Hepatocyte (in vitro differentiated cells): ENCODE results near the gene LECT2. TPM values are rescaled to one million over a fixed set of nuclear protein-coding genes. Genes with fewer than 3 reads are reported as not detected.

Experiments used
- DNase-seq: peaks from one replicate; pipeline ENCODE4 v3.0.0-alpha.2; 2016; ENCODE audit warnings: low spot score
- H2AFZ ChIP-seq: fragments of 200-600 bp; sonication (generic); 2 replicates; pipeline ENCODE4 v1.6.0; 2016; ENCODE audit warnings: antibody characterized with exemption, mild to moderate bottlenecking
- H3K27ac ChIP-seq: fragments of 200-600 bp; sonication (generic); 2 replicates; pipeline ENCODE4 v1.5.1; 2016; ENCODE audit warnings: mild to moderate bottlenecking
- H3K27me3 ChIP-seq: fragments of 200-600 bp; sonication (generic); 2 replicates; pipeline ENCODE4 v1.6.1; 2016
- H3K36me3 ChIP-seq: fragments of 200-600 bp; sonication (generic); replicated peaks from 2 replicates; pipeline ENCODE4 v1.5.1; 2016; ENCODE audit warnings: low read depth; ENCODE audit not compliant: insufficient read depth
- H3K4me1 ChIP-seq: fragments of 200-600 bp; sonication (generic); 2 replicates; pipeline ENCODE4 v1.5.1; 2016; ENCODE audit warnings: mild to moderate bottlenecking, moderate library complexity; ENCODE audit not compliant: insufficient read depth
- H3K4me2 ChIP-seq: fragments of 200-600 bp; sonication (generic); 2 replicates; pipeline ENCODE4 v1.6.0; 2016
- H3K4me3 ChIP-seq: fragments of 200-600 bp; sonication (generic); 2 replicates; pipeline ENCODE4 v1.5.1; 2016; ENCODE audit warnings: mild to moderate bottlenecking
- H3K79me2 ChIP-seq: fragments of 200-600 bp; sonication (generic); 2 replicates; pipeline ENCODE4 v1.6.0; 2017; ENCODE audit warnings: mild to moderate bottlenecking
- H3K9me2 ChIP-seq: fragments of 200-600 bp; sonication (generic); replicated peaks from 2 replicates; pipeline ENCODE4 v1.6.0; 2017; ENCODE audit warnings: mild to moderate bottlenecking; ENCODE audit not compliant: insufficient read depth
- H3K9me3 ChIP-seq: fragments of 200-600 bp; sonication (generic); 2 replicates; pipeline ENCODE4 v1.5.1; 2016; ENCODE audit warnings: low read depth, mild to moderate bottlenecking
- H4K20me1 ChIP-seq: fragments of 200-600 bp; sonication (generic); 2 replicates; pipeline ENCODE4 v1.6.0; 2016; ENCODE audit warnings: mild to moderate bottlenecking; ENCODE audit not compliant: insufficient read depth, poor library complexity, severe bottlenecking
- EZH2 ChIP-seq: fragments of 200-600 bp; sonication (generic); IDR thresholded peaks from 2 replicates; pipeline ENCODE4 v1.6.1; 2016; ENCODE audit warnings: antibody characterized with exemption, mild to moderate bottlenecking, borderline replicate concordance
- EZH2phosphoT487 ChIP-seq: fragments of 200-600 bp; sonication (generic); IDR thresholded peaks from one replicate; pipeline ENCODE4 v1.6.1; 2018; ENCODE audit warnings: antibody characterized with exemption, mild to moderate bottlenecking, low read depth, moderate library complexity; ENCODE audit not compliant: unreplicated experiment, severe bottlenecking
- WGBS: methylation state at CpG from one replicate; pipeline ENCODE4 v1.1.6; 2016; ENCODE audit warnings: low lambda C conversion rate; ENCODE audit errors: missing lambda C conversion rate; 5-methylcytosine and 5-hydroxymethylcytosine counted together
- polyA plus RNA-seq: library from polyadenylated mRNA; unstranded; fragments of >200 nt; fragmentation: Nextera tagmentation; extraction: Ambion mirVana; gene quantifications from 2 replicates; pipeline ENCODE4 v1.2.1, GENCODE V29; 2016
- total RNA-seq: library from RNA; depleted of rRNA; stranded (reverse); fragments of >200 nt; gene quantifications from 2 replicates; pipeline ENCODE4 v1.2.3, GENCODE V29; 2014
- TF ChIP-seq, protein P1 (sequence below): fragments of 200-600 bp; sonication (generic); IDR thresholded peaks from 2 replicates; pipeline ENCODE4 v1.5.1; 2016; ENCODE audit warnings: antibody characterized with exemption, mild to moderate bottlenecking; ENCODE audit not compliant: poor library complexity

The LECT2 gene
- total and polyA plus RNA-seq, 2 experiments from 2014 or later = 12.3 to 29.6 TPM

DNA sequence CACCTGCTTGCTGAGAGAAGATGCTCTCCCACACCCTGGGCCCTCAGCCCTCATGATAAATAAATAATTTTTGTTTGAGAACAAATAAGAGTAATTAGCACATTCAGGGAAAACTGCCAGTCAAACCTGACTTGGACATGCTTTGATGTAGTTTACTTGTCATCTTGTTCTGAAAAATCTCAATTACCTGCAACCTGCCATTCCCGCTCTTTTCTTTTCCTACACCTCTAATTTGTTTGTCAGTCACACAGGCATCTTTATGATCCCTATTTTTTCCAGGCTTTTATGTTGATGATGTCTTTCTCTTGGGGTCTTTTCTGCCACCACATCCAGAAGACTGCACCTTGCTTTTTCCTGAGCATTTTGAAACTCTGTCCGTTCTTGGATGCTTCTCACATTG lies 45.4 kb upstream of the LECT2 start:
- no peak overlapping the region for H3K4me3 ChIP-seq
- TF ChIP-seq, protein P1, sequence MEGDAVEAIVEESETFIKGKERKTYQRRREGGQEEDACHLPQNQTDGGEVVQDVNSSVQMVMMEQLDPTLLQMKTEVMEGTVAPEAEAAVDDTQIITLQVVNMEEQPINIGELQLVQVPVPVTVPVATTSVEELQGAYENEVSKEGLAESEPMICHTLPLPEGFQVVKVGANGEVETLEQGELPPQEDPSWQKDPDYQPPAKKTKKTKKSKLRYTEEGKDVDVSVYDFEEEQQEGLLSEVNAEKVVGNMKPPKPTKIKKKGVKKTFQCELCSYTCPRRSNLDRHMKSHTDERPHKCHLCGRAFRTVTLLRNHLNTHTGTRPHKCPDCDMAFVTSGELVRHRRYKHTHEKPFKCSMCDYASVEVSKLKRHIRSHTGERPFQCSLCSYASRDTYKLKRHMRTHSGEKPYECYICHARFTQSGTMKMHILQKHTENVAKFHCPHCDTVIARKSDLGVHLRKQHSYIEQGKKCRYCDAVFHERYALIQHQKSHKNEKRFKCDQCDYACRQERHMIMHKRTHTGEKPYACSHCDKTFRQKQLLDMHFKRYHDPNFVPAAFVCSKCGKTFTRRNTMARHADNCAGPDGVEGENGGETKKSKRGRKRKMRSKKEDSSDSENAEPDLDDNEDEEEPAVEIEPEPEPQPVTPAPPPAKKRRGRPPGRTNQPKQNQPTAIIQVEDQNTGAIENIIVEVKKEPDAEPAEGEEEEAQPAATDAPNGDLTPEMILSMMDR = no peak
- TF ChIP-seq EZH2phosphoT487 (no peak), EZH2 (no peak)
- WGBS = 98% methylated on average over 2 of the region's 2 CpGs
- no peaks in the 10 kb centered on the region for H4K20me1 ChIP-seq
- no peak overlapping the region for H3K4me2 ChIP-seq
- no peaks in the 10 kb centered on the region for H3K79me2 ChIP-seq
- no peak for DNase-seq
- no peak overlapping the region for H2AFZ ChIP-seq
- H3K27ac ChIP-seq = no peak overlapping the region
- H3K9me2 ChIP-seq = no peaks in the 10 kb centered on the region
- no peaks in the 10 kb centered on the region for H3K9me3 ChIP-seq
- H3K27me3 ChIP-seq = no peaks in the 10 kb centered on the region
- peaks cover 13% of the 10 kb centered on the region for H3K4me1 ChIP-seq
- H3K36me3 ChIP-seq = no peaks in the 10 kb centered on the region

DNA sequence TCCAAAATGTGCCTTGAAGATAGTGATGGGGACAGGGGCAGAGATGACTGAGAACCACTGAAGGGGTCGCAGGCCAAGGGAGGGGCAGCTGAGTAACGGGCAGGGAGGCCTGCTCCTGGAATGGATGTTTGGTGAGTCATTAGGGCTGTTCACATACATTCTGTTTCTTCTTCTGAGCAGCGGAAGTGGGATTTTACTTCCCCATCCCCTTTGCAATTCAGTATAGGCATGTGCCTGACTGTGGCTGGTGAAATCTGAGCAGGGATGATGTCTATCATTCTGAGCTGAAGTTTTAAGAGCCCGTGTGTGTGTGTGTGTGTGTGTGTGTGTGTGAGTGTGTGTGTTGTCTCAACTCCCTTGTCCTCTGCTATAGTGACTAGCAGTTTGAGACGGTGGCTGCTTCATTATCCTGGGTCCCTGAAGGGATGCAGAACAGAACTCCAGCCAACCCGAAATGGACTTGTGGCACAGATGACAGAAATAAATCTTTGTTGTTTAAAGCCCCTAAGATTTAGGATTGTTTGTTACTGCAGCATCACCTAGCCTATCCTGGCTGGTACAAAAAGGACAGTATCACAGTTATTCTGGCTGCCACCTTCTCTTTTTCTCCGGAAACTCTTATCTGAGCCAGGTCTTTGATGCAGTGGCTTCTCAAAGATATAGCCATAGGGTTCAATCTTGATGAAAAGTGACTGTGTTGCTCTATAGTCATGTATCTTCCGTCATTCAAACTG lies 44.8 kb upstream of the LECT2 start:
- TF ChIP-seq EZH2phosphoT487 = no peak

DNA sequence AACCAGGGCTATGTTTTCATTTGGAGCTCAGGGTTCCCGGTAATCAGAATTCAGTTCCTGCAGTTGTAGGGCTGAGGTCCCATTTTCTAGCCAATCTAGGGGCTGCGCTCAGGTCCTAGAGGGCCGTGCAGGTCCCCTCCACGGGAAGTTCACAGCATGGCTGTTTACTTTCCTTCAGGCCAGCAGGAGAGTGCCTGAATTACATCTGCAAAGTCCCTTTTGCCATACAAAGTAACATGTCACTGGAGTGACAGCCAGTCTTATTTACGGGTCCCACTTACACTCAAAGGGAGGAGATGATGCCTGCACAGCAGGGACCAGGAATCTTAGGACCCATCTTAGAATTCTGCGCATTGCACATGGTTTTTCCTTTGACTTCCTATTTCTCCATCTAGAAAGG lies 44.1 kb upstream of the LECT2 start:
- no peak overlapping the region for H3K4me3 ChIP-seq
- 78% methylated on average over 6 of the region's 6 CpGs for WGBS
- H3K9me2 ChIP-seq = no peaks in the 10 kb centered on the region
- TF ChIP-seq EZH2phosphoT487 = no peak
- TF ChIP-seq, protein P1 = no peak
- no peak for TF ChIP-seq EZH2
- H3K79me2 ChIP-seq = no peaks in the 10 kb centered on the region
- no peaks in the 10 kb centered on the region for H4K20me1 ChIP-seq
- H3K36me3 ChIP-seq = no peaks in the 10 kb centered on the region
- no peaks in the 10 kb centered on the region for H3K27me3 ChIP-seq
- no peak overlapping the region for H2AFZ ChIP-seq
- peaks cover 16% of the 10 kb centered on the region for H3K4me1 ChIP-seq
- no peak overlapping the region for H3K4me2 ChIP-seq
- no peak for DNase-seq
- H3K27ac ChIP-seq = no peak overlapping the region
- H3K9me3 ChIP-seq = no peaks in the 10 kb centered on the region

More for the DNA sequence above, 44.8 kb upstream of the LECT2 start:
- Histone ChIP-seq H3K4me2 (no peak overlapping the region), H3K36me3 (no peaks in the 10 kb centered on the region), H3K4me1 (peaks cover 11% of the 10 kb centered on the region), H3K9me2 (no peaks in the 10 kb centered on the region), H2AFZ (no peak overlapping the region), H3K79me2 (no peaks in the 10 kb centered on the region), H3K4me3 (no peak overlapping the region), H3K27ac (no peak overlapping the region), H3K27me3 (no peaks in the 10 kb centered on the region), H3K9me3 (no peaks in the 10 kb centered on the region), H4K20me1 (no peaks in the 10 kb centered on the region)
- 68% methylated on average over 7 of the region's 8 CpGs for WGBS
- DNase-seq = no peak

DNA sequence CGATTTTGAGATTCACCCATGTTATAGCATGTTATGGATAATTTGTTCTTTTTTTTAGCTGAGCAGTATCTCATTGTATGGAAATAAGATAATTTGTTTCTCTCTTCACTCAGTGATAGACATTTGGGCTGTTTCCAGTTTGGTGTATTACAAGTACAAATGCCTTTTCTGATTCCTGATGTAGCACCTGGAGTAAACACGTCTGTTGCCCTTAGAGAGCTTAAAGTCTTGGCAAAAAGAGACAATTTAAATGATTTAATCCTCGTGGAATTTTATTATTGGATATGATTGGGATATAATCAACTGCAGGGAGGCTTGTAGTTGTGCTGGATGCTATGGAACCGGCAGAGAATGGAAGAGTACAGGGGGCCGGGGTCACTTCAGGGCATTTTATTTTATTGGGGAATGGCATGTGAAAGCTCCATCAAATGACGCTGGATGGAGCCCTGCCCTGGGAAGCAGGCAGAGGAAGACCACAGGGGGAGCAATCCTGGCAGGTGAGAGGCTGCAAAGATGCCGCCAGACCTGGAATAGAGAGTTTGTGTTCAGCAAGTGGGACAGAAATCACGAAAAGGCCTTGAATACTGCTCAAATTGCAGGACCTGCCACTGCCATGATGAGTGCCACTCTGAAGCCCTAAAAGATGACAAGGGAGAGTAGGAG lies 43.0 kb upstream of the LECT2 start:
- H2AFZ ChIP-seq = no peak overlapping the region
- no peak overlapping the region for H3K4me3 ChIP-seq
- no peaks in the 10 kb centered on the region for H3K79me2 ChIP-seq
- WGBS = 75% methylated on average over 8 of the region's 8 CpGs
- no peaks in the 10 kb centered on the region for H3K27me3 ChIP-seq
- no peak overlapping the region for H3K4me2 ChIP-seq
- H3K27ac ChIP-seq = no peak overlapping the region
- no peaks in the 10 kb centered on the region for H3K9me2 ChIP-seq
- TF ChIP-seq EZH2 (no peak), EZH2phosphoT487 (no peak)
- TF ChIP-seq, protein P1 = no peak
- H3K36me3 ChIP-seq = no peaks in the 10 kb centered on the region
- no peak for DNase-seq
- H3K9me3 ChIP-seq = no peaks in the 10 kb centered on the region
- no peaks in the 10 kb centered on the region for H4K20me1 ChIP-seq
- H3K4me1 ChIP-seq = peaks cover 23% of the 10 kb centered on the region
